22Rv1 (cell line): ENCODE results near the gene MAP3K5.

Source experiments
- H3K27ac ChIP-seq: fragments of 450-650 bp; 2 replicates; pipeline ENCODE4 v1.5.1; 2017
- CTCF ChIP-seq: fragments of 450-650 bp; IDR thresholded peaks from 2 replicates; pipeline ENCODE4 v1.5.1; 2017; ENCODE audit warnings: mild to moderate bottlenecking
- ZFX ChIP-seq: fragments of 450-650 bp; IDR thresholded peaks from 2 replicates; pipeline ENCODE4 v1.6.1; 2017; ENCODE audit warnings: antibody characterized with exemption, borderline replicate concordance

Gene MAP3K5, protein sequence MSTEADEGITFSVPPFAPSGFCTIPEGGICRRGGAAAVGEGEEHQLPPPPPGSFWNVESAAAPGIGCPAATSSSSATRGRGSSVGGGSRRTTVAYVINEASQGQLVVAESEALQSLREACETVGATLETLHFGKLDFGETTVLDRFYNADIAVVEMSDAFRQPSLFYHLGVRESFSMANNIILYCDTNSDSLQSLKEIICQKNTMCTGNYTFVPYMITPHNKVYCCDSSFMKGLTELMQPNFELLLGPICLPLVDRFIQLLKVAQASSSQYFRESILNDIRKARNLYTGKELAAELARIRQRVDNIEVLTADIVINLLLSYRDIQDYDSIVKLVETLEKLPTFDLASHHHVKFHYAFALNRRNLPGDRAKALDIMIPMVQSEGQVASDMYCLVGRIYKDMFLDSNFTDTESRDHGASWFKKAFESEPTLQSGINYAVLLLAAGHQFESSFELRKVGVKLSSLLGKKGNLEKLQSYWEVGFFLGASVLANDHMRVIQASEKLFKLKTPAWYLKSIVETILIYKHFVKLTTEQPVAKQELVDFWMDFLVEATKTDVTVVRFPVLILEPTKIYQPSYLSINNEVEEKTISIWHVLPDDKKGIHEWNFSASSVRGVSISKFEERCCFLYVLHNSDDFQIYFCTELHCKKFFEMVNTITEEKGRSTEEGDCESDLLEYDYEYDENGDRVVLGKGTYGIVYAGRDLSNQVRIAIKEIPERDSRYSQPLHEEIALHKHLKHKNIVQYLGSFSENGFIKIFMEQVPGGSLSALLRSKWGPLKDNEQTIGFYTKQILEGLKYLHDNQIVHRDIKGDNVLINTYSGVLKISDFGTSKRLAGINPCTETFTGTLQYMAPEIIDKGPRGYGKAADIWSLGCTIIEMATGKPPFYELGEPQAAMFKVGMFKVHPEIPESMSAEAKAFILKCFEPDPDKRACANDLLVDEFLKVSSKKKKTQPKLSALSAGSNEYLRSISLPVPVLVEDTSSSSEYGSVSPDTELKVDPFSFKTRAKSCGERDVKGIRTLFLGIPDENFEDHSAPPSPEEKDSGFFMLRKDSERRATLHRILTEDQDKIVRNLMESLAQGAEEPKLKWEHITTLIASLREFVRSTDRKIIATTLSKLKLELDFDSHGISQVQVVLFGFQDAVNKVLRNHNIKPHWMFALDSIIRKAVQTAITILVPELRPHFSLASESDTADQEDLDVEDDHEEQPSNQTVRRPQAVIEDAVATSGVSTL (N-terminal part only)

GRCh38 chr6:136792410-136793262 lies at the start of gene MAP3K5:
Gene MAP3K5 (minus strand): TSS chr6:136792477. CDS start chr6:136792157, 320 bp downstream.
- TF ChIP-seq CTCF (peak; percentile 85), ZFX (no peak)
- peak within 1 kb of the TSS; percentile 91 for H3K27ac ChIP-seq

GRCh38 chr6:136840276-136841001 lies 48.2 kb upstream of the MAP3K5 start:
- H3K27ac ChIP-seq, result no peak overlapping the region
- no peak for TF ChIP-seq CTCF
- no peak for TF ChIP-seq ZFX

- TF ChIP-seq ZFX, result no peak
- no peak for TF ChIP-seq CTCF
- H3K27ac ChIP-seq, result no peak overlapping the region
Measured at GRCh38 chr6:136831873-136832562, 39.7 kb upstream of the MAP3K5 start.

GRCh38 chr6:136826216-136826615 lies 33.9 kb upstream of the MAP3K5 start:
- no peak overlapping the region for H3K27ac ChIP-seq
- no peak for TF ChIP-seq CTCF
- TF ChIP-seq ZFX, result no peak

- TF ChIP-seq CTCF, result peak; percentile 33
- TF ChIP-seq ZFX, result no peak
- peak overlapping the region; percentile 84 for H3K27ac ChIP-seq
Measured at GRCh38 chr6:136823128-136823660, 30.9 kb upstream of the MAP3K5 start.
